Mesothelial cell of epicardium (in vitro differentiated cells): ENCODE data around the gene COL1A1. TPM values are rescaled to one million over a fixed set of nuclear protein-coding genes. Genes with fewer than 3 reads are reported as not detected.

Experiments
- DNase-seq, 2 experiments: peaks; one replicate each; pipeline ENCODE4 v3.0.0; 2021; ENCODE audit warnings: low spot score in 2 of 2; ENCODE audit not compliant: unreplicated experiment in 2 of 2
- H3K27ac Mint-ChIP-seq: 2 replicates; pipeline ENCODE4 v1.8.0; 2021; ENCODE audit warnings: mixed read lengths
- H3K27me3 Mint-ChIP-seq: 2 replicates; pipeline ENCODE4 v1.8.0; 2021; ENCODE audit warnings: low read depth, mixed read lengths
- H3K36me3 Mint-ChIP-seq: 2 replicates; pipeline ENCODE4 v1.8.0; 2021; ENCODE audit warnings: mixed read lengths
- H3K4me1 Mint-ChIP-seq: 2 replicates; pipeline ENCODE4 v1.8.0; 2021; ENCODE audit warnings: mixed read lengths
- H3K4me3 Mint-ChIP-seq: 2 replicates; pipeline ENCODE4 v1.8.0; 2021; ENCODE audit warnings: mild to moderate bottlenecking, moderate library complexity, mixed read lengths
- H3K9me3 Mint-ChIP-seq: 2 replicates; pipeline ENCODE4 v1.8.0; 2021; ENCODE audit warnings: mixed read lengths
- total RNA-seq: library from RNA; stranded (reverse); gene quantifications from 3 replicates; pipeline ENCODE4 v1.2.1, GENCODE V29; 2021
- TF ChIP-seq, protein P1 (sequence below): fragments of 200-600 bp; sonication (generic); IDR thresholded peaks from one replicate; pipeline ENCODE4 v1.5.0; 2021; ENCODE audit warnings: antibody characterized with exemption; ENCODE audit not compliant: unreplicated experiment

The COL1A1 gene
- total RNA-seq, 1 donor from 2014 or later = 3,972 TPM

DNA sequence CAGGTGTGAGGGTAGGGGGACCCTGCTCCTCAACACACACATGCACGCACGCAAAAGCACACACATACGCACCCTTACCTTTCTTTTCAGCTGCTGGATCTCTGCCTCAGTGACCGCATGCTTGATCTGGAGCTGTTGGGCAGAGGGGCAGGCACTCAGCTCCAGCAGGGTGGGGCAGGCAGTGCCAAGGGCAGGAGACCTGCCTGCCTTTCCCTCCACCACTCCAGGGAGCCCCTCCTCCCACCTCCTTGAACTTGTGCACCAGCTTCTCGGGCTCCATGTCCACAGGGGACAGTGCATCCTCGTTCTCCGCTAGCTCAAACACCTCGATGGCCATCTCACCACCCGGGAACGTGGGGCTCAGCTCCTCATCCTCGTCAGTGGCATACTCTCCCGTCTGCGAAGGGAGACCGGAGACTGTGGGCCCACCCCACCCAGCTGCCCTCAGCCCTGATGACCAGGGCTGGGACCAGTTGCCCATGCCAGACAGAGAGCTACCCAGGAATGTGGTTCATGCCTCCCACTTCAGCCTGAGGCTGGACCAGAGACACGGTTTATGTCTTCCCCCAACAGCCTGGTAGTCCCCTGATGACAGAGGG is 62.1 kb downstream of the COL1A1 start:
- no peak for DNase-seq
- H3K4me1 Mint-ChIP-seq = no peaks in the 10 kb centered on the region
- H3K9me3 Mint-ChIP-seq = no peaks in the 10 kb centered on the region
- no peak overlapping the region for H3K27ac Mint-ChIP-seq
- H3K27me3 Mint-ChIP-seq = no peaks in the 10 kb centered on the region
- H3K36me3 Mint-ChIP-seq = peaks cover 68% of the 10 kb centered on the region
- no peak overlapping the region for H3K4me3 Mint-ChIP-seq
- TF ChIP-seq, protein P1, sequence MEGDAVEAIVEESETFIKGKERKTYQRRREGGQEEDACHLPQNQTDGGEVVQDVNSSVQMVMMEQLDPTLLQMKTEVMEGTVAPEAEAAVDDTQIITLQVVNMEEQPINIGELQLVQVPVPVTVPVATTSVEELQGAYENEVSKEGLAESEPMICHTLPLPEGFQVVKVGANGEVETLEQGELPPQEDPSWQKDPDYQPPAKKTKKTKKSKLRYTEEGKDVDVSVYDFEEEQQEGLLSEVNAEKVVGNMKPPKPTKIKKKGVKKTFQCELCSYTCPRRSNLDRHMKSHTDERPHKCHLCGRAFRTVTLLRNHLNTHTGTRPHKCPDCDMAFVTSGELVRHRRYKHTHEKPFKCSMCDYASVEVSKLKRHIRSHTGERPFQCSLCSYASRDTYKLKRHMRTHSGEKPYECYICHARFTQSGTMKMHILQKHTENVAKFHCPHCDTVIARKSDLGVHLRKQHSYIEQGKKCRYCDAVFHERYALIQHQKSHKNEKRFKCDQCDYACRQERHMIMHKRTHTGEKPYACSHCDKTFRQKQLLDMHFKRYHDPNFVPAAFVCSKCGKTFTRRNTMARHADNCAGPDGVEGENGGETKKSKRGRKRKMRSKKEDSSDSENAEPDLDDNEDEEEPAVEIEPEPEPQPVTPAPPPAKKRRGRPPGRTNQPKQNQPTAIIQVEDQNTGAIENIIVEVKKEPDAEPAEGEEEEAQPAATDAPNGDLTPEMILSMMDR = no peak

DNA sequence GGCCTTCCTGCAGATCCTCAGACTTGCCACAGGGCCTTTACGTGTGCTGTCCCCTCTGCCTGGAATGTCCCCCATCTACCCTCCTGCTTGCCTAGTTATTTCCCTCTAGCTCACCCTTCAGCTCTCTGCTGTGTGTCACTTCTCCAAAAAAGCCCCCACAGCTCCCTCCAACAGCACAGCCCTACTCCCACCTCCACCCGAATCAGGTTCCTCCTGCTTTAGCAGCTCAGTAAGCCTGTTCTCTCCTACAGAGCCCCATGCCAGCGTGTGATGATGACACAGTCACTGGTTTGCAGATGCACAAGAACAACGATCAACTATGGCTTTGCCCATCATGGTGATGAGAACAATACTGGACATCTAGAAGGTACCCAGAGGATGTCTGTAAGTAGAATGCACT is 64.4 kb downstream of the COL1A1 start:
- Mint-ChIP-seq H3K4me1 (no peaks in the 10 kb centered on the region), H3K27ac (no peak overlapping the region), H3K27me3 (no peaks in the 10 kb centered on the region), H3K4me3 (no peak overlapping the region), H3K36me3 (peaks cover 53% of the 10 kb centered on the region), H3K9me3 (no peaks in the 10 kb centered on the region)
- DNase-seq = no peak
- TF ChIP-seq, protein P1 = no peak

DNA sequence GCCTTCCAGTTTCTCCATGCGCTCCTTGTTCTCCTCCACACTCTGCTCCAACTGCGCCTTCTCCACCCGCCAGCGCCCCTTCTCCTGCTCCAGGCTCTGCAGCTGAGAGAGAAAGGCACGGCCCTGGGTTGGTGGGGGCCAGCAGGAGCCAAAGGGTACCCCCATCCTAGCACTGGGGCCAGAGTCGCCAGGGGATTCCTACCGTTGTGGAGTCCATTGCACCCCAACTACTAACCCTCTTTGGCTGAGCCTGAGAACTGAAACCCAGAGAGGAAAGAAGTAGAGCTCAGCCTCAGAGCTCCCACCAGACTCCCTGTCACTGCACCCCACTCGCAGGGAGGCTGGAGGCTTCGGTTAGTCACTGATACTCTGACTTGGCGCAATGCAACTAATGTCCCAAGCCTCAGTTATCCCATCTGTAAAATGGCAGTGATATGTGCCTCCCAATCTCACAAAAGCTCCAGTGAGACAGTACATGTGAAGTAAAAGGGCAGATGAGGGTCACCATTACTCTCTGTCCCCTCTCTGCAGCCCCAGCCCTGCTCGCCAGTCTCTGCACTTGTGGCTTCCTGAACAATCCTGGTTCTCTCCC is 65.2 kb downstream of the COL1A1 start:
- no peak overlapping the region for H3K27ac Mint-ChIP-seq
- peaks cover 44% of the 10 kb centered on the region for H3K36me3 Mint-ChIP-seq
- H3K27me3 Mint-ChIP-seq = no peaks in the 10 kb centered on the region
- DNase-seq = no peak
- H3K4me3 Mint-ChIP-seq = no peak overlapping the region
- no peaks in the 10 kb centered on the region for H3K9me3 Mint-ChIP-seq
- TF ChIP-seq, protein P1 = no peak
- no peaks in the 10 kb centered on the region for H3K4me1 Mint-ChIP-seq

DNA sequence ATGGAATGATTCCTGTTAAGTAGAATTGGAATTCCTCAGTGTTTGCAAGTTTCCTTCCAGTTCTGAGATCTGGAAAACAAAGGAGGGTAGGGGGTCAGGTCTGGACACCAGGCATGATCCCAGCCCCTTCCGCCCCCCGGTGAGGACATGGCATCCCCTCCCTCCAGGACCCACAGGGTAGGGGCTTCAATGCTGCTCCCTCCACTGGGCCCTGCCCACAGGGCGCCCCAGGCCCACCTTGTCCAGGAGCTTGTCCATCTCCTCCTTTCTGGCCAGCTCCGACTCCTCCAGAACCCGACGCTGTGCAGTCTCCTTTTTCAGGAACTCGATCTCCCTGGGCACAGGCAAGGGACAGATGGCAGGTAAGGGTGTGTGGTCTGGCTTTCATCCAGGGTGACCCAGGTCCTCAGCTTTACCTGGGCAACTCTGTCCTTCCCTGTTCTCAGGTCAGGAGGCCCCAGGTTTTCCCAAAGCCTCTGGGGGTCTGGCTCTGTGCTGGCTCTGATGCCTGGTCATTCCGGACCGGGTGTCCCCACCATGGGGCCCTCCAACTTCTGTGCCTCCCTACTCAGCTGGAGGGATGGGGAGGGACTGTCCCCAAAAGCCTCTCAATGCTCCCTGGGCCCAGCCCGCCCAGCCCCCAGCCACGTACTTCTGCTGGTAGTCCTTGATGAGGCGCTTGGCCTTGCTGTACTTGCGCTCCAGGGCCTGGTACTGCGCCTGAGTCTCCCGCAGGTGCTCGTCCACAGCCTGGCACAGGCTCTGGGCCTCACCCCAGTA is 65.9 kb downstream of the COL1A1 start:
- DNase-seq = no peak
- no peak overlapping the region for H3K27ac Mint-ChIP-seq
- H3K9me3 Mint-ChIP-seq = no peaks in the 10 kb centered on the region
- H3K36me3 Mint-ChIP-seq = peaks cover 40% of the 10 kb centered on the region
- H3K4me1 Mint-ChIP-seq = peaks cover 5% of the 10 kb centered on the region
- H3K27me3 Mint-ChIP-seq = peaks cover 5% of the 10 kb centered on the region
- TF ChIP-seq, protein P1 = no peak
- no peak overlapping the region for H3K4me3 Mint-ChIP-seq

DNA sequence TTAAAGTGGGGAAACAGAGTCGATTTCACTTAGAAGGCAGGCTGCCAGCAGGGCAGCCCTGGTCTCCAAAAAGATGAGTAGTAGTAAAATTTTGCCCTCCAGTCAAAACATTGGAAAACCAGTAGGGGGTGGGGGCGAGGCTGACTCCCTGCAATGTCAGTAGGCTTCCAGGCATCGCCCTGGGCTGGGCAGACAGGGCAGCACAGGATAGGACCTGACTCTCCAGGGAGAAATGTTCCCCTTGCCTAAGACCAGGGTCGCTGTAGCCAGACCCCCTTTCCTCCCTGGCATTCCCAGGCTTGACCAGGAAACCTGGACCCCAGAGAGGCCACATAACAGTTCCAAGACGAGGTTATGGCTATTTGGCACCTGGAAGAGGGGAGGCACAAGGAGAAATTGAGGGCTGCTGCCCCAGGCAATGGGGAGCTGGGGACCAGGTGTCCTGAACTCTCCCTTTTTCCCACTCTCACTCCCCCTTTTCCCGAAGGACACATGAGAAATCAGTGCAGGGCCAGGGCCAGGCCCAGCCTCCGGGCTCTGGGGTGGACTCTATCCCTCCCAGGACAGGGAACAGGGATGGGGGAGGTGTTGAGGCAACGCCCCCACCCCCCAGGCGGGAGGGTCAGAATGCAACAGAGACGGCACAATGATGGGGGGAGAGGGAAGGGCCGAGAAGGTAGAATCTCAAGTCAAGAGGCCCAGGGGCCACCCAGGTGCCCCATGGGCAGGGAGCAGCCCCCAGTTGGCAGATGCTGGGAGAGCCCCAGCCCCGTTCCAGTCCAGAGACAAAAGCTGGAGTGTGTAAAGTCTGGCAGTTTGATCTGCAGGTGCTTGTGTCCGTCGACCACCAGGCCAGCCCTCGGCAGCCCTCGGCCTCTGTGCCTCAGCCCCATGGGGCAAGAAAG is 67.0 kb downstream of the COL1A1 start:
- H3K27ac Mint-ChIP-seq = no peak overlapping the region
- TF ChIP-seq, protein P1 = no peak
- H3K4me1 Mint-ChIP-seq = peaks cover 5% of the 10 kb centered on the region
- H3K4me3 Mint-ChIP-seq = no peak overlapping the region
- peaks cover 6% of the 10 kb centered on the region for H3K27me3 Mint-ChIP-seq
- no peak for DNase-seq
- H3K36me3 Mint-ChIP-seq = peaks cover 30% of the 10 kb centered on the region
- no peaks in the 10 kb centered on the region for H3K9me3 Mint-ChIP-seq
